MM.1S (cell line): ENCODE results near the gene NCOA4.

Experiments used
- DNase-seq: peaks from one replicate; pipeline ENCODE4 v3.0.0-alpha.2; 2015
- H2AFZ ChIP-seq: fragments of 300-600 bp; sonication (generic); 2 replicates; pipeline ENCODE4 v1.6.0; 2016; ENCODE audit warnings: antibody characterized with exemption, low read length
- H3F3A ChIP-seq: fragments of 300-600 bp; sonication (generic); 2 replicates; pipeline ENCODE4 v1.6.1; 2016; ENCODE audit warnings: mild to moderate bottlenecking, antibody characterized with exemption, low read length, moderate library complexity, mixed read lengths; ENCODE audit not compliant: insufficient read depth
- H3K27ac ChIP-seq: fragments of 300-600 bp; sonication (generic); 2 replicates; pipeline ENCODE4 v1.5.1; 2016; ENCODE audit warnings: mild to moderate bottlenecking, low read length
- H3K27me3 ChIP-seq: fragments of 300-600 bp; sonication (generic); replicated peaks from 2 replicates; pipeline ENCODE4 v1.6.0; 2016; ENCODE audit warnings: low read length; ENCODE audit not compliant: insufficient read depth
- H3K36me3 ChIP-seq: fragments of 300-600 bp; sonication (generic); replicated peaks from 2 replicates; pipeline ENCODE4 v1.6.1; 2016; ENCODE audit warnings: mild to moderate bottlenecking, low read length, mixed read lengths; ENCODE audit not compliant: insufficient read depth
- H3K4me1 ChIP-seq: fragments of 300-600 bp; sonication (generic); 2 replicates; pipeline ENCODE4 v1.6.1; 2016; ENCODE audit warnings: low read length, mixed read lengths
- H3K4me2 ChIP-seq: fragments of 300-600 bp; sonication (generic); 2 replicates; pipeline ENCODE4 v1.6.0; 2016; ENCODE audit warnings: low read depth, low read length
- H3K4me3 ChIP-seq: fragments of 300-600 bp; sonication (generic); 2 replicates; pipeline ENCODE4 v1.5.1; 2016; ENCODE audit warnings: low read length, mixed read lengths
- H3K79me2 ChIP-seq: fragments of 300-600 bp; sonication (generic); 2 replicates; pipeline ENCODE4 v1.6.1; 2016; ENCODE audit warnings: mixed run types, low read length, mixed read lengths
- H3K9ac ChIP-seq: fragments of 300-600 bp; sonication (generic); 2 replicates; pipeline ENCODE4 v1.6.1; 2016; ENCODE audit warnings: low read length, mixed read lengths
- H3K9me2 ChIP-seq: fragments of 300-600 bp; sonication (generic); replicated peaks from 2 replicates; pipeline ENCODE4 v1.6.1; 2016; ENCODE audit warnings: mild to moderate bottlenecking, low read length, mixed read lengths; ENCODE audit not compliant: insufficient read depth
- H3K9me3 ChIP-seq: fragments of 300-600 bp; sonication (generic); replicated peaks from 2 replicates; pipeline ENCODE4 v1.6.1; 2016; ENCODE audit warnings: mild to moderate bottlenecking, low read length, mixed read lengths; ENCODE audit not compliant: insufficient read depth
- H4K20me1 ChIP-seq: fragments of 300-600 bp; sonication (generic); 2 replicates; pipeline ENCODE4 v1.6.1; 2016; ENCODE audit warnings: mild to moderate bottlenecking, low read length, moderate library complexity, mixed read lengths; ENCODE audit not compliant: insufficient read depth
- EZH2 ChIP-seq: fragments of 300-600 bp; sonication (generic); optimal IDR thresholded peaks from 2 replicates; pipeline ENCODE3; 2017; ENCODE audit warnings: low read depth, mild to moderate bottlenecking, antibody characterized with exemption, low read length, mixed read lengths
- EZH2phosphoT487 ChIP-seq: fragments of 300-600 bp; sonication (generic); IDR thresholded peaks from 2 replicates; pipeline ENCODE4 v1.6.1; 2018; ENCODE audit warnings: antibody characterized with exemption, low read length
- TF ChIP-seq, protein P1 (sequence below): fragments of 300-600 bp; sonication (generic); IDR thresholded peaks from 2 replicates; pipeline ENCODE4 v1.5.1; 2016; ENCODE audit warnings: antibody characterized with exemption, low read length, mixed read lengths

NCOA4 gene

DNA sequence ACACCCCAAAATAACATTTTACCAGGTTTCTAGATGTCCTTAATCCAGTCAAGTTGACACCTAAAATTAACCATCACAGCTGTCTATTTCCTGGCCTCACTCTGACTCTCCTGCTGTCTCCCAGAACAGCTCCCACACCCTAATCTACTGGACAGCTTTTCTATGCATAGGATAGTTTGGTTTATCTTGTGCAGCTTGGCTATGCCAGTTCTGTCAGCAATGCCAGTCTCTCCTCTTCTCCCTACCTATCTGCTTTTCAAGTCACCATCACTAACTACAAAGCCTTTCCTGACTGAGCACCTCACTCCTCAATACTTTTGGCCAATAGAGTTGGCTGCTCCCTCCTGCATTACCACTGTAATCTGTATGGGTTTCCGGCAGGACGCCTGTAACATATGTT is 5.0 kb downstream of the NCOA4 start:
- Histone ChIP-seq H3K9me3 (no peaks in the 10 kb centered on the region), H3F3A (peaks cover 6% of the 10 kb centered on the region; the same call in 1 of the 2 replicates), H3K9ac (no peak overlapping the region), H3K4me3 (no peak overlapping the region), H3K27ac (no peak overlapping the region), H2AFZ (no peak overlapping the region), H3K4me2 (no peak overlapping the region), H3K79me2 (peaks cover 100% of the 10 kb centered on the region), H3K9me2 (no peaks in the 10 kb centered on the region), H3K27me3 (no peaks in the 10 kb centered on the region), H3K36me3 (no peaks in the 10 kb centered on the region), H3K4me1 (peaks cover 21% of the 10 kb centered on the region), H4K20me1 (peaks cover 78% of the 10 kb centered on the region)
- TF ChIP-seq EZH2, result no peak
- TF ChIP-seq EZH2phosphoT487, result no peak
- TF ChIP-seq, protein P1, sequence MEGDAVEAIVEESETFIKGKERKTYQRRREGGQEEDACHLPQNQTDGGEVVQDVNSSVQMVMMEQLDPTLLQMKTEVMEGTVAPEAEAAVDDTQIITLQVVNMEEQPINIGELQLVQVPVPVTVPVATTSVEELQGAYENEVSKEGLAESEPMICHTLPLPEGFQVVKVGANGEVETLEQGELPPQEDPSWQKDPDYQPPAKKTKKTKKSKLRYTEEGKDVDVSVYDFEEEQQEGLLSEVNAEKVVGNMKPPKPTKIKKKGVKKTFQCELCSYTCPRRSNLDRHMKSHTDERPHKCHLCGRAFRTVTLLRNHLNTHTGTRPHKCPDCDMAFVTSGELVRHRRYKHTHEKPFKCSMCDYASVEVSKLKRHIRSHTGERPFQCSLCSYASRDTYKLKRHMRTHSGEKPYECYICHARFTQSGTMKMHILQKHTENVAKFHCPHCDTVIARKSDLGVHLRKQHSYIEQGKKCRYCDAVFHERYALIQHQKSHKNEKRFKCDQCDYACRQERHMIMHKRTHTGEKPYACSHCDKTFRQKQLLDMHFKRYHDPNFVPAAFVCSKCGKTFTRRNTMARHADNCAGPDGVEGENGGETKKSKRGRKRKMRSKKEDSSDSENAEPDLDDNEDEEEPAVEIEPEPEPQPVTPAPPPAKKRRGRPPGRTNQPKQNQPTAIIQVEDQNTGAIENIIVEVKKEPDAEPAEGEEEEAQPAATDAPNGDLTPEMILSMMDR, result no peak
- DNase-seq, result no peak

DNA sequence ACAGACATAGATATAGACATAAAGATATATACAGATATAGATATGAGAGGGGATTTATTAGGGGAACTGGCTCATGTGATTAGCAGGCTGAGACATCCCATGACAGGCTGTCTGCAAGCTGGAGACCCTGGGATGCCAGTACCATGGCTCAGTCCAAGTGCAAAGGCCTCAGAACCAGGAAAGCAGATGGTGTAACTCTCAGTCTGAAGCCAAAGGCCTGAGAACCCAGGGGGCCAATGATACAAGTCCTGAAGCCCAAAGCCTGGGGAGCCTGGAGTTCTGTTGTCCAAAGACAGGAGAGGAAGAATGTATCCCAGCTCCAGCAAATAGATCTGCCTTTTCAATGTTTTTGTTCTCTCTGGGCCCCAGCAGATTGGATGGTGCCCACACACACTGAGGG is 5.5 kb downstream of the NCOA4 start:
- peaks cover 21% of the 10 kb centered on the region for H3K4me1 ChIP-seq
- no peak overlapping the region for H3K4me3 ChIP-seq
- H3K27ac ChIP-seq, result no peak overlapping the region
- H3K79me2 ChIP-seq, result peaks cover 100% of the 10 kb centered on the region
- TF ChIP-seq, protein P1, result no peak
- no peaks in the 10 kb centered on the region for H3K9me3 ChIP-seq
- H3K27me3 ChIP-seq, result no peaks in the 10 kb centered on the region
- H3K36me3 ChIP-seq, result no peaks in the 10 kb centered on the region
- H3F3A ChIP-seq, result peaks cover 6% of the 10 kb centered on the region; the same call in 1 of the 2 replicates
- no peak overlapping the region for H3K9ac ChIP-seq
- no peak overlapping the region for H3K4me2 ChIP-seq
- H2AFZ ChIP-seq, result no peak overlapping the region
- no peaks in the 10 kb centered on the region for H3K9me2 ChIP-seq
- DNase-seq, result no peak
- peaks cover 82% of the 10 kb centered on the region for H4K20me1 ChIP-seq

GRCh38 chr10:46022978-46023702 is 7.3 kb downstream of the NCOA4 start:
- Histone ChIP-seq H3K79me2 (peaks cover 100% of the 10 kb centered on the region), H3K9me2 (no peaks in the 10 kb centered on the region), H3K9ac (peak overlapping the region; percentile 34; the same call in 1 of the 2 replicates), H4K20me1 (peaks cover 88% of the 10 kb centered on the region), H3K27me3 (no peaks in the 10 kb centered on the region), H3K4me1 (peaks cover 19% of the 10 kb centered on the region), H3F3A (peaks cover 10% of the 10 kb centered on the region; the same call in 1 of the 2 replicates), H3K36me3 (no peaks in the 10 kb centered on the region), H3K4me2 (peak overlapping the region; percentile 58), H3K27ac (peak overlapping the region; percentile 66; the same call in 1 of the 2 replicates), H3K9me3 (no peaks in the 10 kb centered on the region), H2AFZ (no peak overlapping the region), H3K4me3 (peak overlapping the region; percentile 58)
- TF ChIP-seq EZH2 (no peak), EZH2phosphoT487 (no peak)
- TF ChIP-seq, protein P1, result peak; percentile 28
- DNase-seq, result peak; percentile 79
